H1 (cell line): ENCODE measurements around the gene OR51E1. TPM values are rescaled to one million over a fixed set of nuclear protein-coding genes. Genes with fewer than 3 reads are reported as not detected.

Experiments
- CTCF ChIA-PET: fragments of 300-600 bp; sonication (Branson Sonifier 250); formaldehyde crosslinking; loops from one replicate; lab custom pipeline; 2021; ENCODE audit not compliant: partially characterized antibody; lab: Charles Lee
- POLR2A ChIA-PET: fragments of 300-600 bp; sonication (Branson Sonifier 250); formaldehyde crosslinking; loops from one replicate; lab custom pipeline; 2021; ENCODE audit warnings: inconsistent platforms; ENCODE audit not compliant: partially characterized antibody; lab: Charles Lee
- DNase-seq, 2 experiments: peaks; one replicate each; pipeline versions ENCODE4 v3.0.0 to v3.0.0-alpha.2; 2010 to 2022; ENCODE audit warnings: low spot score in 2 of 2, low read depth in 1 of 2, mixed read lengths in 1 of 2
- FAIRE-seq: peaks from 2 replicates; lab custom pipeline; 2011; peaks lifted over from hg19 to GRCh38; lab: Jason Lieb, UNC
- H2AFZ ChIP-seq: 2 replicates; pipeline ENCODE4 v1.8.1; 2012; ENCODE audit warnings: low read length, inconsistent platforms
- H2AK5ac ChIP-seq: 2 replicates; pipeline ENCODE4 v1.6.1; 2013; ENCODE audit warnings: low read depth, low read length
- H2BK120ac ChIP-seq: replicated peaks from 2 replicates; pipeline ENCODE3; 2013; ENCODE audit warnings: low read depth, low read length, inconsistent platforms
- H2BK12ac ChIP-seq: 2 replicates; pipeline ENCODE4 v1.6.1; 2013; ENCODE audit warnings: low read depth, low read length
- H2BK15ac ChIP-seq: 2 replicates; pipeline ENCODE4 v1.6.1; 2013; ENCODE audit warnings: low read length
- H2BK20ac ChIP-seq: 2 replicates; pipeline ENCODE4 v1.6.1; 2013; ENCODE audit warnings: low read length
- H2BK5ac ChIP-seq: 2 replicates; pipeline ENCODE4 v1.6.1; 2013; ENCODE audit warnings: low read depth, low read length
- H3K14ac ChIP-seq: 2 replicates; pipeline ENCODE4 v1.6.1; 2013; ENCODE audit warnings: inconsistent platforms; ENCODE audit not compliant: insufficient read length
- H3K18ac ChIP-seq: 2 replicates; pipeline ENCODE4 v1.6.1; 2013; ENCODE audit warnings: low read length; ENCODE audit errors: extremely low read depth
- H3K23ac ChIP-seq: 2 replicates; pipeline ENCODE4 v1.6.1; 2013; ENCODE audit warnings: inconsistent platforms; ENCODE audit not compliant: insufficient read length
- H3K23me2 ChIP-seq: 2 replicates; pipeline ENCODE4 v1.6.1; 2013; ENCODE audit warnings: low read depth, low read length
- H3K27ac ChIP-seq: 2 replicates; pipeline ENCODE4 v1.6.1; 2011; ENCODE audit warnings: low read depth, low read length, inconsistent platforms
- H3K27me3 ChIP-seq, 4 experiments: replicated peaks in 1 of 4; 1 replicate in 1 of 4; 2 replicates in 3 of 4; pipeline versions ENCODE4 v1.6.1 to v1.8.1; 2011 to 2013; ENCODE audit warnings: low read length in 3 of 4, mild to moderate bottlenecking in 3 of 4, inconsistent platforms in 2 of 4, mixed read lengths in 2 of 4, moderate library complexity in 1 of 4; ENCODE audit not compliant: control insufficient read depth in 3 of 4, insufficient read depth in 3 of 4; ENCODE audit errors: extremely low read depth in 1 of 4
- H3K36me3 ChIP-seq, 4 experiments: 2 replicates each; pipeline versions ENCODE4 v1.6.1 to v1.8.1; 2011 to 2013; ENCODE audit warnings: mild to moderate bottlenecking in 4 of 4, low read length in 3 of 4, moderate library complexity in 2 of 4, control low read depth in 1 of 4, inconsistent platforms in 1 of 4; ENCODE audit not compliant: insufficient read depth in 4 of 4, control insufficient read depth in 2 of 4
- H3K4ac ChIP-seq: replicated peaks from 2 replicates; pipeline ENCODE3; 2013; ENCODE audit warnings: low read length, low read depth, mixed read lengths, inconsistent platforms; ENCODE audit not compliant: insufficient read length
- H3K4me1 ChIP-seq, 4 experiments: replicated peaks in 1 of 4; 1 replicate in 1 of 4; 2 replicates in 3 of 4; pipeline versions ENCODE4 v1.6.1 to v1.8.1; 2011 to 2013; ENCODE audit warnings: low read length in 3 of 4, inconsistent platforms in 2 of 4, mixed read lengths in 1 of 4; ENCODE audit not compliant: insufficient read depth in 4 of 4, control insufficient read depth in 3 of 4
- H3K4me2 ChIP-seq, 2 experiments: 2 replicates each; pipeline versions ENCODE4 v1.6.1 to v1.8.1; 2011 to 2013; ENCODE audit warnings: low read depth in 2 of 2, low read length in 2 of 2, control low read depth in 1 of 2, inconsistent platforms in 1 of 2, mild to moderate bottlenecking in 1 of 2; ENCODE audit not compliant: insufficient read depth in 1 of 2
- H3K4me3 ChIP-seq, 4 experiments: fragments of 200-600, 300-600 bp in 1 of 4; sonication (generic), shearing (Covaris generic), sonication (Bioruptor Twin) in 1 of 4; 2 replicates each; pipeline versions ENCODE4 v1.5.1 to v1.8.1; 2011 to 2016; ENCODE audit warnings: low read length in 4 of 4, low read depth in 3 of 4, control low read depth in 2 of 4, inconsistent platforms in 2 of 4, mild to moderate bottlenecking in 2 of 4, mixed read lengths in 1 of 4, moderate library complexity in 1 of 4; ENCODE audit not compliant: insufficient read depth in 2 of 4; ENCODE audit errors: extremely low read depth in 1 of 4
- H3K56ac ChIP-seq: replicated peaks from 2 replicates; pipeline ENCODE3; 2013; ENCODE audit warnings: low read depth, mild to moderate bottlenecking, mixed read lengths, low read length, inconsistent platforms; ENCODE audit not compliant: insufficient read length
- H3K79me1 ChIP-seq: 2 replicates; pipeline ENCODE4 v1.6.1; 2013; ENCODE audit warnings: low read depth, low read length, control low read depth
- H3K79me2 ChIP-seq, 2 experiments: 2 replicates each; pipeline versions ENCODE4 v1.6.1 to v1.8.1; 2012 to 2013; ENCODE audit warnings: low read length in 2 of 2, mild to moderate bottlenecking in 2 of 2, inconsistent platforms in 1 of 2; ENCODE audit not compliant: insufficient read depth in 2 of 2, control insufficient read depth in 1 of 2
- H3K9ac ChIP-seq, 4 experiments: replicated peaks in 1 of 4; 1 replicate in 1 of 4; 2 replicates in 3 of 4; pipeline versions ENCODE4 v1.6.1 to v1.8.1; 2011 to 2013; ENCODE audit warnings: low read depth in 3 of 4, low read length in 3 of 4, control low read depth in 2 of 4, mild to moderate bottlenecking in 2 of 4, moderate library complexity in 2 of 4, inconsistent platforms in 1 of 4; ENCODE audit errors: extremely low read depth in 1 of 4
- H3K9me3 ChIP-seq, 2 experiments: 2 replicates each; pipeline versions ENCODE4 v1.6.1 to v1.8.1; 2012 to 2013; ENCODE audit warnings: mild to moderate bottlenecking in 2 of 2, moderate library complexity in 2 of 2, control low read depth in 1 of 2, inconsistent platforms in 1 of 2, low read depth in 1 of 2, low read length in 1 of 2, mixed read lengths in 1 of 2; ENCODE audit not compliant: insufficient read depth in 2 of 2
- H4K20me1 ChIP-seq, 2 experiments: replicated peaks in 1 of 2; 2 replicates each; pipeline versions ENCODE3 to v1.8.1; 2011 to 2013; ENCODE audit warnings: inconsistent platforms in 2 of 2, low read length in 2 of 2, mild to moderate bottlenecking in 1 of 2; ENCODE audit not compliant: insufficient read depth in 2 of 2, control insufficient read depth in 1 of 2
- H4K5ac ChIP-seq: 2 replicates; pipeline ENCODE4 v1.6.1; 2013; ENCODE audit warnings: low read length, low read depth, mixed read lengths, inconsistent platforms; ENCODE audit not compliant: insufficient read length
- H4K8ac ChIP-seq: 2 replicates; pipeline ENCODE4 v1.8.0; 2013; ENCODE audit warnings: mild to moderate bottlenecking, moderate library complexity, low read length, inconsistent platforms; ENCODE audit not compliant: insufficient read depth; ENCODE audit errors: extremely low read depth
- H4K91ac ChIP-seq: replicated peaks from 2 replicates; pipeline ENCODE3; 2013; ENCODE audit warnings: low read length, mixed read lengths, inconsistent platforms; ENCODE audit not compliant: insufficient read length
- BRCA1 ChIP-seq: IDR thresholded peaks from 2 replicates; pipeline ENCODE4 v1.6.1; 2012; ENCODE audit warnings: low read depth, low read length, improper control_type of control experiment
- GTF2F1 ChIP-seq: IDR thresholded peaks from 2 replicates; pipeline ENCODE4 v1.6.1; 2012; ENCODE audit warnings: low read depth, low read length, improper control_type of control experiment, borderline replicate concordance
- KDM5A ChIP-seq: fragments of 200-600 bp; IDR thresholded peaks from 2 replicates; pipeline ENCODE4 v1.7.1; 2012; ENCODE audit warnings: mild to moderate bottlenecking, low read length, inconsistent platforms, mixed read lengths
- SIN3A ChIP-seq, 2 experiments: IDR thresholded peaks in 1 of 2; conservative IDR thresholded peaks in 1 of 2; 2 replicates each; pipeline ENCODE4 v1.6.1; 2011 to 2012; ENCODE audit warnings: low read length in 2 of 2, improper control_type of control experiment in 1 of 2, low read depth in 1 of 2, mild to moderate bottlenecking in 1 of 2
- WGBS, 2 experiments: shearing (Covaris generic) in 1 of 2; methylation state at CpG; one replicate each; pipeline versions ENCODE4 v1.1.6 to v1.1.7; 2013 to 2015; ENCODE audit warnings: low lambda C conversion rate in 2 of 2, mixed read lengths in 2 of 2, inconsistent platforms in 1 of 2, low coverage in 1 of 2, missing lambda C conversion rate in 1 of 2; ENCODE audit not compliant: insufficient replicate concordance in 2 of 2, insufficient coverage in 1 of 2, insufficient read length in 1 of 2; ENCODE audit errors: extremely low coverage in 1 of 2, missing lambda C conversion rate in 1 of 2; 5-methylcytosine and 5-hydroxymethylcytosine counted together
- polyA plus RNA-seq, 7 experiments: library from polyadenylated mRNA; depleted of rRNA in 3 of 7; stranded (reverse) in 5 of 7; unstranded in 2 of 7; fragments of >200 nt in 5 of 7; fragments of 200-250 nt in 2 of 7; gene quantifications; 1 replicate in 5 of 7; 2 replicates in 1 of 7; 4 replicates in 1 of 7; pipeline versions ENCODE4 v1.2.1 to v1.2.3, GENCODE V29; 2011 to 2013; ENCODE audit warnings: missing spikeins in 2 of 7, mixed read lengths in 2 of 7
- total RNA-seq: library from RNA; stranded (reverse); fragmentation: NEBNext Ultra II Directional; extraction: Animal tissue kit (Norgen Biotek cat#: 25700); gene quantifications from 2 replicates; pipeline ENCODE4 v1.2.1, GENCODE V29; 2021

The OR51E1 gene
- total and polyA plus RNA-seq, 2 of the 8 experiments (the other 6 are each of a cell fraction or from before 2014, with no cell fraction given): not detected

DNA sequence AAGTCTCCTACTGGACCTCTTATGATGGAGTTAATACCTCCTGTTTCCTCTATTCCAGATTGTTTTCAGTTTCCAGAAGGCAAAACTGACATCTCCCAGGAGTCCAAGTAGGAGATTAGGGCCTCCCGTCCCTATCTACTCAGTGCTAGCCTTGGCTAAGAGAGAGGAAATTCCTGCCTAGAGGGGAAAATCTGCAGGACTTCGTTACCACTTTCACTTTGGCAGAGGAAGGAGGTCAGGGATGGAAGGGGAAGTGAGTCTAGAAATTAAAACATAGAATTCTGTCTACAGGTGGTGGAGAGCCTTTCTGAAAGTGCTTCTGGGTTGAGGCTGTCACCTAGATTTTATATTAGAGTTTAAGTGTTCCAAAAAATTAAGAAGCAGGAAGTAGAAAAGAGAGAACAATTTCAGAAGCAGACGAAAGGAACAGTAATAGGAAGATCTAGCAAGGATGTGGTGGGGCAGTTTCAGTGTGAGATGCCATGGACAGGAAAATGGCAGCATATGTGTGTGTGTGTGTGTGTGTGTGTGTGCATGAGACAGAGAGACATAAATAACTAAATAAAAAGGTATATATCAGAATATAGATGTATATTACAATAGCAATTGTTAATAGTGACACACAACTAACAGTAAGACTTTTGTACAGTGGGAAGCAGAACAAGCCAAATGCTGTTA, 33.4 kb upstream of the OR51E1 start:
- no peaks in the 10 kb centered on the region for H3K36me3 ChIP-seq
- ChIA-PET CTCF (interaction anchor here (0.7 kb wide), 1 partner anchor 624 kb away, joined by 3 read pairs; the partner anchor contains the start of gene HBD), POLR2A (no interaction called here)
- H3K27me3 ChIP-seq: no peaks in the 10 kb centered on the region
- no peak overlapping the region for H4K8ac ChIP-seq
- H3K79me2 ChIP-seq: no peaks in the 10 kb centered on the region
- no peak overlapping the region for H2BK12ac ChIP-seq
- no peak overlapping the region for H4K5ac ChIP-seq
- no peak overlapping the region for H2AK5ac ChIP-seq
- H3K9me3 ChIP-seq: no peaks in the 10 kb centered on the region
- FAIRE-seq (no peak), DNase-seq (no peak)
- no peak overlapping the region for H3K4ac ChIP-seq
- H2BK15ac ChIP-seq: no peak overlapping the region
- H2BK20ac ChIP-seq: no peak overlapping the region
- peaks cover 2% of the 10 kb centered on the region; the same call in 1 of the 2 replicates for H3K23me2 ChIP-seq
- H3K18ac ChIP-seq: no peak overlapping the region
- H2BK5ac ChIP-seq: no peak overlapping the region
- H3K4me1 ChIP-seq: no peaks in the 10 kb centered on the region; a peak in 1 of 7 replicates
- 86% methylated on average over 3 of the region's 3 CpGs; no CpG with 5 or more reads in 1 of the 2 experiments for WGBS, 2 experiments
- no peak overlapping the region for H3K23ac ChIP-seq
- no peak overlapping the region for H2AFZ ChIP-seq
- no peak overlapping the region for H3K14ac ChIP-seq
- H4K20me1 ChIP-seq: no peaks in the 10 kb centered on the region
- TF ChIP-seq BRCA1: no peak
- no peak for TF ChIP-seq SIN3A (conservative IDR thresholded peaks at IDR 0.05 in 1 of 2, IDR thresholded peaks at IDR 0.05 in 1 of 2; ENCODE audit: low read depth in 1 of 2, low read length in 2 of 2)
- no peak for TF ChIP-seq GTF2F1
- TF ChIP-seq KDM5A: no peak
- H3K27ac ChIP-seq: no peak overlapping the region
- no peak overlapping the region for H4K91ac ChIP-seq
- H3K4me2 ChIP-seq: no peak overlapping the region
- no peak overlapping the region for H2BK120ac ChIP-seq
- no peak overlapping the region for H3K56ac ChIP-seq
- no peaks in the 10 kb centered on the region for H3K79me1 ChIP-seq
- no peak overlapping the region for H3K4me3 ChIP-seq
- H3K9ac ChIP-seq: no peak overlapping the region
